Endothelial cell of umbilical vein (primary cell): ENCODE measurements around the gene TPSB2.

ENCODE experiments used
- CTCF ChIP-seq, 2 donors: IDR thresholded peaks; 1 replicate in 1 of 2; 2 replicates in 1 of 2; pipeline ENCODE4 v1.5.1; 2011; ENCODE audit warnings: low read length in 2 of 2, mild to moderate bottlenecking in 2 of 2, moderate library complexity in 2 of 2, control low read depth in 1 of 2, inconsistent platforms in 1 of 2, low read depth in 1 of 2; ENCODE audit not compliant: insufficient read depth in 1 of 2; ENCODE audit errors: extremely low read depth in 1 of 2
- EZH2 ChIP-seq: IDR thresholded peaks from 2 replicates; pipeline ENCODE4 v1.6.1; 2012; ENCODE audit warnings: borderline replicate concordance, low read depth, mild to moderate bottlenecking, moderate library complexity, low read length, inconsistent platforms; ENCODE audit not compliant: severe bottlenecking
- FOS ChIP-seq: IDR thresholded peaks from 2 replicates; pipeline ENCODE4 v1.6.1; 2011; ENCODE audit warnings: mild to moderate bottlenecking, low read length, moderate library complexity, borderline replicate concordance; ENCODE audit not compliant: insufficient read depth
- GATA2 ChIP-seq: IDR thresholded peaks from 2 replicates; pipeline ENCODE4 v1.7.0; 2011; ENCODE audit warnings: low read depth, mild to moderate bottlenecking, moderate library complexity, mixed read lengths, low read length; ENCODE audit not compliant: insufficient read length, insufficient read depth
- JUN ChIP-seq: IDR thresholded peaks from 2 replicates; pipeline ENCODE4 v1.6.1; 2011; ENCODE audit warnings: borderline replicate concordance, low read depth; ENCODE audit not compliant: insufficient read length, insufficient read depth
- MYC ChIP-seq: IDR thresholded peaks from one replicate; pipeline ENCODE4 v1.6.1; 2011; ENCODE audit warnings: mild to moderate bottlenecking, low read depth, low read length
- POLR2A ChIP-seq: IDR thresholded peaks from 2 replicates; pipeline ENCODE4 v1.6.1; 2012; ENCODE audit warnings: low read depth, mild to moderate bottlenecking, control low read depth, low read length
- POLR2AphosphoS5 ChIP-seq: IDR thresholded peaks from 2 replicates; pipeline ENCODE4 v1.6.1; 2012; ENCODE audit warnings: low read depth, mild to moderate bottlenecking, control low read depth, low read length, moderate library complexity; ENCODE audit not compliant: insufficient read depth
- TF ChIP-seq, protein P1 (sequence below): IDR thresholded peaks from 2 replicates; pipeline ENCODE4 v1.6.1; 2011; ENCODE audit not compliant: insufficient read depth, insufficient read length

DNA sequence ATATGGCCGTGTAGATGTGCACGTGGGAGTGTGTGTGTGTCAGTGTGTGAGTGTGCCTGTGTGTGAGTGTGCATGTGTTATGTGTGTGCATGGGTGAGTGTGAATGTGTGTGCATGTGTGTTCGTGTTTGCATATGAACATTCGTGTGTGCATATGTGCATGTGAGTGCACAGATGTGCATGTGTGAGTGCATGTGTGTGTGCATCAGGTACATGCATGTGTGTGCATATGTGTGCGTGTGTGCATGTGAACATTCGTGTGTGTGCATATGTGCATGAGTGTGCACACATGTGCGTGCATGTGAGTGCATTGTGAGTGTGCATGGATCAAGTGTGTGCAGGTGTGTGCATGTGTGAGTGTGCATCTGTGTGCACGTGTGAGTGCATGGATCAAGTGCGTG is 8.0 kb upstream of the TPSB2 start:
- no peak for TF ChIP-seq EZH2
- TF ChIP-seq POLR2AphosphoS5: no peak
- TF ChIP-seq CTCF (IDR thresholded peaks at IDR 0.05; ENCODE audit: extremely low read depth in 1 of 2, insufficient read depth in 1 of 2, low read depth in 1 of 2, low read length in 2 of 2): no peak
- TF ChIP-seq POLR2A: no peak
- TF ChIP-seq MYC: no peak
- TF ChIP-seq, protein P1, sequence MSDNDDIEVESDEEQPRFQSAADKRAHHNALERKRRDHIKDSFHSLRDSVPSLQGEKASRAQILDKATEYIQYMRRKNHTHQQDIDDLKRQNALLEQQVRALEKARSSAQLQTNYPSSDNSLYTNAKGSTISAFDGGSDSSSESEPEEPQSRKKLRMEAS: no peak
- TF ChIP-seq JUN: no peak
- TF ChIP-seq GATA2: no peak
- TF ChIP-seq FOS: no peak
